CD4-positive, alpha-beta T cell treated with Interleukin-12 subunit alpha and Interleukin-12 subunit beta, for 1 hour (primary cell): ENCODE measurements around the gene RPS6KA1.
"Not testable (repeated sequence)": the region's sequence is repeated elsewhere in the genome, so short reads cannot be mapped to it uniquely, and the experiment has no call there.

ENCODE experiments used
- DNase-seq: peaks from one replicate; pipeline ENCODE4 v3.0.0-alpha.2; 2020

The RPS6KA1 gene

DNA sequence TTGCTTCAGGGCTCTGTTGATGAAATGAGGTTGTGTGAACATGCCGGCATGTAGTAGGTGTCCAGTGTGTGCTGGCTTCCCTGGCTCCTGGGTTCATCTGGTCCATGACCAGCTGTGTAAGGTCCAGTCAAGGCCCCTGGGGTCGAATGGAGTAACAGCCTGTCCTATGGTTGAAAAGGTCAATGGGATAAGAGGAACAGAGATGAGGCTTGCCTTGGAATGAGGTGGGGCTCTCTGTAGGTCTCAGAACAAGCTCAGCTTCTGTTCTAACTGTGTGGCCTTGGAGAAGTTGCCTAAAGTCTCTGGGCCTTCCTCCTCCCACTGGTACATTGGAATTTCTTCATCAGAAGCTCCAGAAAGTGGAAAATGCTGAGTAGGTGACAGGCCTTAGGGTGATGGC lies 26.6 kb downstream of the RPS6KA1 start:
- no peak for DNase-seq

- DNase-seq, result no peak
Measured at GRCh38 chr1:26557008-26557407, 27.4 kb downstream of the RPS6KA1 start.

DNA sequence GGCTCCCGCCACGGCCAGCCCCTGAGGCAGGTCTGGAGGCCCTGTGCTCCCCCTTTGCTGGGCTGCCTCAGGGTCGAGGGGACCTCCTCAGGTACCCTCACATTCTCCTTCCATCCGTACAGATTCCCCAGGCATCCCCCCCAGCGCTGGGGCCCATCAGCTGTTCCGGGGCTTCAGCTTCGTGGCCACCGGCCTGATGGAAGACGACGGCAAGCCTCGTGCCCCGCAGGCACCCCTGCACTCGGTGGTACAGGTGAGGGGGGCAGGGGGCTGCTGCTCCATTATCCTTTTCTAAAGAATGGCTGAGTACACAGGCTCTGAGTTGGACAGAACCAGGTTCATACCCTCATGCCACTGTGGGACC lies 29.1 kb downstream of the RPS6KA1 start:
- no peak for DNase-seq

DNA sequence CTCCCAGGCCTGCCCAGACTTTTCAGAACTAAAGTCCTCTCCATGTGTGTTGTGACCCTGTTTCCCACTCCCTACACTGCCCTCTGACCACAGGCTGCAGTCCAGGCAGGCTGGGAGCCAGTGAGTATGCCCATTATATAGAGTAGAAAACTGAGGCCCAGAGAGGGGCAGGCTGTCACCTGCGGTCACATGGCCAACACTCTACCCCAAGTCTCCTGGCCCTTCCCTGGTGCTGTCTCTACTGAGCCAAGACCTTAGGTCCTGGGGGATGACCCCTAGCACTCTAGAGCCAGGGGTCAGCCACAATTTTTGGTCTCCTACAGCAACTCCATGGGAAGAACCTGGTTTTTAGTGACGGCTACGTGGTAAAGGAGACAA lies 30.8 kb downstream of the RPS6KA1 start:
- no peak for DNase-seq

- no peak for DNase-seq
Measured at GRCh38 chr1:26570287-26570686, 40.7 kb downstream of the RPS6KA1 start.

GRCh38 chr1:26571381-26571780 lies 41.8 kb downstream of the RPS6KA1 start:
- no peak for DNase-seq

DNA sequence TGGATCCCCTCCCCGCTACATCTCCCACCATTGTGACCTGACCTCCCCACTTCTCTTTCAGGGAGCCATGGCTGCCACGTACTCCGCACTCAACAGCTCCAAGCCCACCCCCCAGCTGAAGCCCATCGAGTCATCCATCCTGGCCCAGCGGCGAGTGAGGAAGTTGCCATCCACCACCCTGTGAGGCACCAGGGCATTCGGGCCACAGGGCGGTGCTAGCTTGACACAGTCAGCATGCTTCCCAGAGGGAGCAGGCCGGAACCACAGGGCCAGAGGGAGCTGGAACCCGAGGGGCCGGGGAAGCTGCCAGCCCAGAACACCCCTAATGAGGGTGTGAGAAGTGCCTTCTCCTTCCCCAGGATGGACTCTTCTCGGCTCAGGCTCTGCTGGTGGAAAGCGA lies 44.5 kb downstream of the RPS6KA1 start:
- no peak for DNase-seq

GRCh38 chr1:26574719-26575251 lies 45.2 kb downstream of the RPS6KA1 start:
- no peak for DNase-seq

DNA sequence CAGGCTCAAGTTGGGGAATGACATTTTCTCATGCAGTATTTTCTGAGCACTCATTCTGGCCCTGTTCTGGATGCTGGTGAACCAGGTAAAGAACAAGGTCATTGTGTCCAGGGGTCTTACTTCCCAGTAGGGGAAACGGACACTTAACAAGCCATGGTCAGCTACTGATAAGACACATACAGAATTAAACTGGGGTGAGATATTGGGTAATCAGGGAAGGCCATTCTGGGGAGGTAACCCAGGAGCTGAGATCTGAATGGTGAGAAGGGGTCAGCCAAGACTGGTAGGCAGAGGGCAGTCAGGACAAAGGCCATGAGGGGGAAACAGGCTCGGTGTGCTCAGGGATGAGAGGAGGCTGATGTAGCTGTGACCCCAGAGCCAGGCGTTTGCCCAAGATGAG lies 45.8 kb downstream of the RPS6KA1 start:
- no peak for DNase-seq

DNA sequence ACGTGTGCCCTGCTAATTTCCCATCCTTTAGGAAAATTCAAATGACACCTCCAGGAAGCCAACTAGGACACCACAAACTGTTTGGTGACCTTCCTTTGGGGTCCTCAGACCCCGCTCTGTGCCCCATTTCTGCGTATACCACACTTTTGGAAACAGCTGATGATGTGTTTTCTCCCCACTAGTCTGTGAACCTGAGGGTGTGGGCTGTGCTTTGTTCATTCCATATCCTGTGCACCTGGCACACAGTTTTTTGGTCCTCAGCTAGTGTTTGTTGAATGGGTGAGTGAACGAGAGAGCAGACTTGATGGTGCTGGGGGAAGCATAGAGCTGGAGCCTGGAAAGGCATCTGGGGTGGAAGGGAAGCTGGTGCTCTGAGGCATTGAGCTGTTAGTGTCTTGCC lies 48.6 kb downstream of the RPS6KA1 start:
- DNase-seq, result no peak

DNA sequence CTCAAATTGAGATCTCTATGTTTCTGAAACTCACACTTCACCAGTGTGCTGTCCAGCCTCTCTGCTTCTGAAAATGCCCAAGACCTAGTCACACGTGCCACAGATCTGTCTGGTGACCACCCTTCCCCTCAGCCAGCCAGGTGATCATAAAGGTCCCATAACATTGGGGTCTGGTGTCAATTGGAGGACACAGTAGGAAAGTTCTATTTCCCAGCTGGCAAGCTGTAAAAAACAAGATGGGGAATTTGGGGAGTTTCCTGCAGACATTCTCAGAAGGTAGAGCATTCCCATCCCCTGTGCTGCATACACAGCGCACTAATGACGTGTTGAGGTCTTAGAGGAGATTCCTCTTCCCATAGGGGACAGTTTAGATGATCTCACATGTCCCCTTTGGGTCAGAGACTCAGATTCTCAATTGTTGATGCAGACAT lies 50.1 kb downstream of the RPS6KA1 start:
- DNase-seq, result no peak

DNA sequence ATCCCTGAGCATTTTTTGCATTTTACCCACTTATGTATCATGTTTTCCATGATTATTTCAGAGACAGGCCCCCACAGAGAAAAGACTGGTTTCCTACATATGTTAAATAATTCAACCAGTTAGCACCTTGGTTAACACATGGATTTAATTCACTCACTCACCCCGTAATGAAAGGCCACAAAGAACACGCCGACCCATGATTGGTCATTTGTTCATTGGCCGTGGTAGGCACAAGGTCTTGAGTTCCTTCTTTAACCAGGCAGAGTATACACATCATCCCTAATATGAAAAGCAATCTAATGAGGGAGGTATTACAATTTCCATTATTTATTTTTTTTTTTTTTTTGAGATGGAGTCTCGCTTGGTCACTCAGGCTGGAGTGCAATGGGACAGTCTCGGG lies 50.6 kb downstream of the RPS6KA1 start:
- DNase-seq, result no peak

DNA sequence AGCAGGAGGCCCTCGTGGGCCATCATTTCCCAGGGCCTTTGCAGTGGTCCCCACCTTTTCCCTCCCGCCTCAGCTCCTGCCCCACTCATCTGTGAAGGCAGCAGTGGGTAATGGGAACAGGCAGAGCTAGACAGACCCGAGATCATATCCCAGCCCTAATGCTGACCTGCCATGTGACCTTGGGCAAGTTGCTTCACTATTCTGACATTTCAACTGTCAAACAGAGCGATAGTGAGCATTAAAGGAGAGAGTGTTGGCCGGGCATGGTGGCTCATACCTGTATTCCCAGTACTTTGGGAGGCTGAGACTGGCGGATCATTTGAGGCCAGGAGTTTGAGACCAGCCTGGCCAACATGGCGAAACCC lies 51.7 kb downstream of the RPS6KA1 start:
- DNase-seq, result no peak

DNA sequence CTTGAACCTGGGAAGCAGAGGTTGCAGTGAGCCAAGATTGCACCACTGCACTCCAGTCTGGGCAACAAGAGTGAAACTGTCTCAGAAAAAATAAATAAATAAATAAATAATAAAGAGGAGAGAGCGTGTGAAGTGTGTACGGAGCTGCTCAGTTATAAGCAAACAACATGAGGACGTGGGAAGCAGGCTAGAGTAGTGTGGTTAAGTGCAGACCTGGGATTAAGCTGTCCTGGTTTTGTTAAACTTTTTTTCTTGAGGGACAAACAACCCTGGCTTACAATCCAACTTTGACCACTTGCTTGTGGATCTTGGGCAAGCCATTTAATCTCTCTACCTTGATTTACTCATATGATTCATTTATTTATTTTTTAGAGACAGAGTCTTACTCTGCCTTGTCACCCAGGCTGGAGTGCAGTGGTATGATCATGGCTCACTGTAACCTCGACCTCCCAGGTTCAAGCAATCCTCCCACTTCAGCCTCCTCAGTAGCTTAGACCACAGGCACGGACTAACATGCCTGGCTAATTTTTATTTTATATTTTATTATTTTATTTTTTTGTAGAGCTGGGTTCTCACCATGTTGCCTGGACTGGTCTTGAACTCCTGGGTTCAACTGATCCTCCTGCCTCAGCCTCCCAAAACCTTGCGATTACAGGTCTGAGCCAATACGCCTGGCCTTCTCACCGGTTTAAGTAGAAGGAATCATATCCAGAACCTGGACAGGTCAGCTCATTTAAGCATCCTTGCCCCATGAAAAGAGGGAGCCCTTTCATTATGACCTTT lies 52.7 kb downstream of the RPS6KA1 start:
- DNase-seq, result no peak

- no peak for DNase-seq
Measured at GRCh38 chr1:26582836-26583460, 53.4 kb downstream of the RPS6KA1 start.

- no peak for DNase-seq
Measured at GRCh38 chr1:26583646-26584485, 54.3 kb downstream of the RPS6KA1 start.

DNA sequence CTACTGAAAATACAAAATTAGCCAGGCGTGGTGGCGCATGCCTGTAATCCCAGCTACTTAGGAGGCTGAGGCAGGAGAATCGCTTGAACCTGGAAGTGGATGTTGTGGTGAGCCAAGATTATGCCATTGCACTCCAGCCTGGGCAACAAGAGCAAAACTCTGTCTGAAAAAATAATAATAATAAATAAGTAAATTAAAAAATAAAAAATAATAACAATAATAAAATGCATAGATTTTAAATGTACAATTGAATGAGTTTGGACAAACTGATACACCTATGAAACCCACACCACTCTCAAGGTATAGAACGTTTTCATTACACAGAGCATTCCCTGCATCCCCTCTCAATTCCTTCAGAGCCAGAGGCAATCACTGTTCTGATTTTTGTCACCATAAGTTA lies 55.0 kb downstream of the RPS6KA1 start:
- not testable (repeated sequence) for DNase-seq

- no peak for DNase-seq
Measured at GRCh38 chr1:26585471-26585870, 55.9 kb downstream of the RPS6KA1 start.

DNA sequence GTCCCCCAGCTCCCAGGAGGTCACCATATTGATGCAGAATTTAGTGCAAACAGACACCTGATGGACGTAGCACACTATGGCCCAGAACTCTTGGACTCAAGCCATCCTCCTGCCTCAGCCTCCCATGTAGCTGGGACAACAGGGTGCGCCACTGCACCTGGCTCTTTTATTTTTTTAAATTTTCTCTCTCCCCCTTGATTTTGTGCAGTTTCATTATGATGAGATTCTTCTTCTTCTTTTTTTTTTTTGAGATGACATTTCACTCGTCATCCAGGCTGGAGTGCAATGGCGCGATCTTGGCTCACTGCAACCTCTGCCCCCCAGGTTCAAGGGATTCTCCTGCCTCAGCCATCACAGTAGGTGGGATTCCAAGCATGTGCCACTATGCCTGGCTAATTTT lies 63.8 kb downstream of the RPS6KA1 start:
- DNase-seq, result no peak

- DNase-seq, result not testable (repeated sequence)
Measured at GRCh38 chr1:26594593-26594992, 65.0 kb downstream of the RPS6KA1 start.

- DNase-seq, result peak; percentile 74
Measured at GRCh38 chr1:26597629-26598039, 68.1 kb downstream of the RPS6KA1 start.

DNA sequence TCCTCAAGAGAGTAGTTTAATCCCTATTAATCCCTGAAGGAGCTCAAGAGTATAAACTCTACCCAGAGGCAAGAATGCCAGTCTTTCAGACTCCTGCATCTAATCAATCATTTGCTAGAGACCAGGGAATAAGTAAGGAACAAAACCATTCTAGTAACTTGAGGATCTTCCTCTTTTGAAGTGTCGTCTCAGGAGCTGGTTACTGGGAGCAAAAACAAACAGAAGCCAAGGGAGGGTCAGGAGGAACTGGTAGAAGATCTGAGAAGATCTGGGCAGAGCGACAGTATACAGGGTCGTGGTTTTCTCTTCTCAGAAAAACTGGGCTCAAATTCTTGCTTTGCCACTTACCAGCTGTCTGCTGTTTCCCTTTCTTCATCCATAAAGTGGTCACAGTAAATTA lies 69.3 kb downstream of the RPS6KA1 start:
- DNase-seq, result no peak

DNA sequence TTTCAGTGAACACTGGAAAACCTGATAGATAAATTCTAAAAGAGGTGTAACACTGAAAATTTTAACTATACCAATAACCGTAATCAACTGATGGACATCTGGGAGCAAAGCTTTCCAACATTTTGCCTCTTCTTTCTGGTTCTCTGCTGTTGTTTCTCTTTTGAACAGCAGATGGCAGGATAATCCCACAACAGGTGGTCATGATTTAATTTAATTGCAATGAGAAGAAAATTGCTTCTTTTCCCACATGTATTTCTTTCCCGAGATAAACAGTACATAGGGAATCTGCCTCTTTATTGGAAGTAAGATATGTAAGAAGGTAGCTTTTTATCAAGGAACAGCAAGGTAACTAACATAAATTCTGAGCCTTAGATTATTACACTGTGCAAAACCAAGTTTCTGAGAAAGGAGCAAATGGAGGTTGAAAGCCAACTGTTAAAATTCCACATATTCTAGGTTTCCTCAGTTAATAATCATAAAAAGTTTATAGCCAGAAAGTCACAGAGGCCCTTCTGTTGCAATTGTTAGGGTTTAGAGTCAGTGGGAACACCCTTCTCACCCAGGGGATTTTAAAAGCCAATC lies 72.9 kb downstream of the RPS6KA1 start:
- DNase-seq, result peak; percentile 78
